SHP77 treated with DMSO at 0.1 percent for 48 hours (cell line): ENCODE data around the gene WNT10A.
"Not testable (repeated sequence)": the region's sequence is repeated elsewhere in the genome, so short reads cannot be mapped to it uniquely, and the experiment has no call there.

Experiments
- DNase-seq: peaks from one replicate; lab custom pipeline; 2025; lab: John Stamatoyannopoulos, UW

The WNT10A gene

DNA sequence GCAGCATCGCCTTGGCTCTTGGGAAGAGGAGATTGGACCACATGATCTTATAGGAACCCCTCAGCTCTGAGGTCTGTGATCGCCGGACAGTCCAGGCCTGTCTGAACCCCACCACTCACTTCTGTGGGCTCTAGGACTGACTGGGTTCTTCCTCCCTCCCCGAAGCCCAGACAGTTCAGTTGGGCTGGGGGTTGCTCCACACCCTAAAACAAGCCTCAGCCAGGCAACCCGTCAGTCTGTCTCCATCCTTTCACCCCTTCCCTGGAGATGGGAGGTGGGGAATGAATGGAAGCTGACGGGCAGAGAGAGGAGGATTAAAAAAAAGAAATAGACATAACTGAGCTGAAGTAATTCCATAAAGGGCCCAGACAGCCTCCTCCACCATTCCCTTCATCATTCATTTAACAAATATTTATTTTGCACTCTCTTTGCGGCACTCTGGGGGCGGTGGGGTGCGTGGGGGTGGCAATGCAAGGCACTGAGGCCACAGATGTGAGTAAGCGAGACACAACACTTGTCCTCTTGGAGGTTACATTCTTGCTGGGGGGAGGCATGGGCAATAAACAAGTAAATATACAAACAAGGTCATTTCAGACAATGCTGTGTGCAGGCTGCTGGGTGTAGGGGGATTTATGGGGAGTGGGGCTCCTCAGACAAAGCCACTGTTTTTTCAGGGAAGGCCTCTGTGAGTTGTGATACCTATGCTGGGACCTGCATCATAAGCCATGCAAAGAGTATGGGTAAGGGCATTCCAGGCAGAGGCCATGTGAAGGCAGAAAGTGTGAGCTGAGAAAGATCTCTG lies 12.9 kb downstream of the WNT10A start:
- DNase-seq: no peak

DNA sequence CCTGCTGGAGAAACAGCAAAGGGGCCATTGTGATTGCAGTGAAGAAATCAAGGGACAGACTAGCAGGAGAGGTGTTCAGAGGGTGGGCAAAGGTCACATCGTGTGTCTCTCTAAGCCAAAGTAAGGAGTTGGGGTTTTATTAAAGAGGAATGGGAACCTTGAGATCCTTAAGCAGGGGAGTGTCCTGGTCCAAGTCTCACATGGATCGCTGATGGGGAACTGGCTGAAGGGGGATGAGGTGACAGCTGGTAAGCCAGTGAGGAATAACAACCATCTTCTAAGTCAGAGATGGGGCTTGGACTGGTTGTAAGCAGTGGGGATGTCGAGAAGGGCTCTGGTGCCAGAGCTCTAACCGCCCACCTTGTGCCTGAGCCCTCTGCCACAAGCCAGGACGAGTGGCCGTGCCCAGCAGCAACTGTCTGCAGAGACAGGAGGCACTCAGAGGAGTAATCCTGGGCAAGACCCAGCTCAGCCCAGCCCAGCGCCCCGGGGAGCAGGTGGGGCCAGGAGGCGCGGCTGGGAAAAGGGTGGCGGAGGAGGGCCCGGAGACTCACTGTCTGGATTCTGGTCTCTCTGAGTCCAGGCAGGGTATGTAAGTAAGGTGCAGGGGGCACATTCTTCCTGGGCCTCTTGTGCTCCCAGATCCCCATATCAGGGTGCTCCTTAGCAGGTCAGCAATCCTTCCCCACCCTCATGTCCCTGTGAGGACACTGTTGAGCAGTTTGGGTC lies 13.7 kb downstream of the WNT10A start:
- DNase-seq: no peak

DNA sequence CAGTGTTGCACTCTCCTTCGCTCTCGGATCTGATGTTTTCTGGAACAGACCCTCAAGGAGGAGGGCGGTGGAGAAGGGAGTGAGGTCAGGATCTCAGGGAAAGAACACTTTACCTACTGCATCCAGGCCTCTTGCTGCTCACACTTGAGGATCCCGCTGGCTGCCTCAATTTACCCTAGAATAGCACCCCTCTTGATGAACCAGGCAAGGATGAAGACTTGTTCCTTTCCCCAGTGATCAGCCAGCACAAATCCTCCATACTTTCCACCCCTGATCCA lies 14.2 kb downstream of the WNT10A start:
- DNase-seq: no peak

DNA sequence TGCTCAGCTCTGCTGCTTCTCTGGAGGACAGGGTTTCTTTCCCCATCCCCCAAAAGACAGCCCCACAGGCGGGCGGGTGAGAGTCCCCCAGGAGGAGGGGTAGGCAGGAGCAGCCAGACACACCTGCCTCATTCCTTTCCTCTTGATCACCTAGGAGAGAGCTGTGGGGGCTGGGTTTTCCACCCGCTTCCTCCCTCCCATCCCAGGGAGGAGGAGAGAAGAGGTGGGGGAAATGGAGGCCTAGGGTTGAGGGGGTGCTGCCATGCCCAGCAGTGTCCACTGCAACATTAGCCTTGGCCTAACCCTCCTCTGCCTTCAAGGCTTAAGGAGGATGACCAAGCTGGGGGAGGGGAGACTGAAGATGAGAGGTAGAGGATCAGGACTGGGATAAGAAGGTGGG lies 14.7 kb downstream of the WNT10A start:
- no peak for DNase-seq

DNA sequence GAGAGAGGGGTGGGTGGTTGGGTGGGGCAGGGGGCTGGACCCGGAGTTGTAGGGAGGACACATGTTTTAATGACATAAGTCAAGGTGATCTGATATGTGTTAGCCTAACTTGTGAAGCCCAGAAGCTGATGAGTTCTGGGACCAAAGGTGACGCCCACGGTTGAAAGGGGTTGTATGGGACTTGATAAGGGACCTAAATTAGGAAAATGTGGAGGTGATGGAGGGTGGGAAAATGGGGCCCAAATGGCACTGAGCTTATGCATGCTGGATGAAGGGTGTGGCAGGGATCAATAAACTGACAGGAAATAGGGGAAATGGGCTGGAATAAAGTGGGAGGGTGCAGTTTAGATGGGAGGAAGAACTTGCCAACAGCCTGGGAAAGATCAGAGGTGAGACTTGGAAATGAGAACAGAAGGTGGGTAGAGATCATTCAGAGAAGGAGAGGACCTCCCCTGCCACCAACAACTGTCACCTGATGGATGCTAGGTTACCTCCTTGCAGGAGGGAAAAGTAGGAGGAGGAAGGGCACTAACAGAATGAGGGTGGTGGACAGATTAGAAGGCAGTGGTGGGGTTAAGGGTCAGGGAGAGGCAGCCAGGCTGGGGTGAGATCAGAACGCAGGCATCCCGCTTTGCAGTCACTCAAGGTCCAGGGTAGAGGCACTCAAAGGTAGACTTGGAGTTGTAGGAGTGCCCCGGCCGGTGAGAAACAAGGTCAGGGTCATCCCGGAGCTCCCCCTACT lies 15.3 kb downstream of the WNT10A start:
- DNase-seq: no peak

DNA sequence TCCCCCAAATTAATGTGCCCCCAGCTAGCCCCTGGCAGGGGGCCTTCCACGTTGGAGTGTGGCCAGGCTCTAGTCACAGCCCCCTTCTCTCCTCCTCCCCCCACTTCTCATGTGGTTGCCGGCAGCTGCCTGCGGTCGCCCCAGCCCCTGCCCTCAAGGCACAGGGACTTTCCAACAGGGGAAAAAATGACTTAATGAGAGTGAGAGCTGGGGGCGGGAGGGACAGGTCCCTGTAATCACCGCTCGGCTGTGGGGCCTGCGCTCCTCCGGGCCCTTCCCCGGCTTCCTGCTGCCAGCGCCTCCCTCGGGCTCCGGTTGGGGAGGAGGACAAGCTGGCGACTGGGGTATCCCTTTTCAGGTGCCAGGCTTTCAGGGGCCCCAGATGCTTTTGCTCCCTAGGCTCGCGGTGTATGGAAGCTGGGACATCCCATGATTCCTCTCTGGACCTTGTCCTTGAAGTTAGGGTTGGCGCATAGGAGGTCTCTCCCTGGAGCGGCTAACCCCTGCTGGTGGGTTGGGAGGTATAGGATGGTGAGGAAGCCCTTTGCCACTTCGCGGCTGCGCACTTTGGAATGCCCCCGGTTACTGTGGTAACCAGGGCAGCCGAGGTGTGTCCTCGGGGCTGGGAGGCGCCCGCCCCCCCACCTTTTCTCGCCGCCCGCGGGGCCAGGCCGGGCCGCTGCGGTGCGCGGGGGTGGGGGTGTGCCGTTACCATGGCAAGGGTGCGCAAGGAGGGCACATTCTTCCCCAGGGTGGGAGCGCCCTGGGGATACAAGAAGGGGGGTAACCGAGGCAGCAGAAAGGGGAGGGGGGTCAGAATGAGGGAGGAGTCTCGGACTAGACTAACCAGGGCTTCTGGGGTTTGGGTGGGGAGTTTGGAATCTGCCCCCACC lies 16.1 kb downstream of the WNT10A start:
- no peak for DNase-seq

DNA sequence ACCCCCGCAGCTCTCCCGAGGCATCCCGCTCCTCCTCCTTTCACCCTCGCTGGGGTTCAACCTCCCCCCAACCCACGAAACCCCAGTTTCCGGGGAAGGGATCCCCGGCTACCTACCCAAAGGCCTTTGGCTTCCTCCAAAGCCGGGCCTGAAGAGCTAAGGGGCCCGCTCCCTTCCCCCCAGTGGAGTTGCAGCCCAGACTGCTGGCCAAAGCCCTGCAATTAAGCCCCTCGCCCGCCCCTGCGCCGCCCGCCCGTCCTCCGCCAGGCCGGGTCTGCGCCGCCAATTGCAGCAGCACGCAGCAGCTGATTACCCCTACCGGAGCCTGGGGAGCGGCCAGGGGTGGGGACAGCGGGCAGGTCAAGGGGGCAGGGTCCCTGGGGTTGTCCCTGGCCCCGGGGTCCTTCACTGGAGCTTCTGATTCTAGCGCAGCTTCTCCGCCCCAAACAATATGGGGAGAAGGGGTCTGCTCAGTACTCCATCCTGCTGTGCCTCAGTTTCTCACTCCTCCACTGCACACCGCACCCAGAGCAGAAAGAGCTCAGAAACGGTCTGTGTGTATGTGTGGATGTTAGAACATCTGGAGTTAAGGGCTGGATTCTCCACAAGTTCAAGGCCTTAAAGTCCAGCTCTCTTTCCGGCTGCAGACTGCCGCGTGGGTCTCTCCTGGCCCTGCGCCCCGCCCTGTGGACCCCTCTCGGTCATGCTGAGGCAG lies 16.9 kb downstream of the WNT10A start:
- DNase-seq: no peak

DNA sequence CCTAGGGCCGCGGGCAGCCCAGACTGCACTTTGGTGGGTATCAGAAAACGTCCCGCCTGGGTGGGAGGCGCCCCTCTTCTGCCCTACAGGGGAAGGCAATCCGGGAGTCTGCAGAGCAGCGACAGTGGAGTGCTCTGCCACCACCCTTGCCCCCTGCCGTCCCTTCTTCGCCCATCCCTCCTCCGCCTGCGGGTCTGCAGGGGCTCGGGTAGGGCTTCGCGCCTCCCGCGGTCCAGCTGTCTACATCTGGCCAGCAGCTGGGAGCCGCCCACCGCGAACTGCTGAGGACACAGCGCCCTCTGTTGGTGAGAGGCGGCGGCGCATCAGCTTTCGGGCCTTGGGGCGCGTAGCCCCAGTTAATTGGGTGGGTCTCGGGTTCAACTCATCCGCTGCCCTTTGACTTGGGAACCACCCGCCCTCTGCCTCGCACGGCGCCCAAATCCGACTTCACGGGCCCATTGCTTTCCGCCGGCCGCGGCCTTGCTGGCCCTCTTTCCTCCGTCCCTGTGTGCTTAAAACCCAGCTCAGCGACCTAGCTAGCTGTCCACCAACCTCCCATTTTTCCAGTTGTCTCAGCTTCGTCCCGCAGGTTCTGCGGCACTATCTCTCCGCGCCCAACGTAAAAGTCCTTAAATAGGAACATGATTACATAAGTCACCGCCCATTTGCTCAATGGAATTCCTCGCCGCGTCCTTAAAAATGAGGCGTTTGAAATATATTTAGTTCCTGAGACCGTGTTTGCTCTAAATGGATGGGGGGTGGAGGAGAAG lies 17.6 kb downstream of the WNT10A start:
- no peak for DNase-seq

DNA sequence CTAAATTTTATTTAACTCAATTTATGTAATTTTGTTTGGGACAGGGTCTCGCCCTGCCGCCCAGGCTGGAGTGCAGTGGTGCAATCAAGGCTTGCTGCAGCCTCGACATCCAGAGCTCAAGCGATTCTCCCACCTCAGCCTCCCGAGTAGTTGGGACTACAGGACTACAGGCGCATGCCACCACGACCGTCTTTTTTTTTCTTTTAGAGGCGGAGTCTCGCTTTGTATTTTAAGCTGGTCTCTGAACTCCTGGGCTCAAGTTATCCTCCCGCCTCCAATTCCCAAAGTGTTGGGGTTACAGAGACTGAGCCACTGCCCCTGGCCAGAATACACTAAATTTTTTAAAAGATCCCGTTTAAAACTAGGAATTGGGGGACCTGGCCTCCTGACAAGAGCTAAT lies 18.5 kb downstream of the WNT10A start:
- DNase-seq: no peak

DNA sequence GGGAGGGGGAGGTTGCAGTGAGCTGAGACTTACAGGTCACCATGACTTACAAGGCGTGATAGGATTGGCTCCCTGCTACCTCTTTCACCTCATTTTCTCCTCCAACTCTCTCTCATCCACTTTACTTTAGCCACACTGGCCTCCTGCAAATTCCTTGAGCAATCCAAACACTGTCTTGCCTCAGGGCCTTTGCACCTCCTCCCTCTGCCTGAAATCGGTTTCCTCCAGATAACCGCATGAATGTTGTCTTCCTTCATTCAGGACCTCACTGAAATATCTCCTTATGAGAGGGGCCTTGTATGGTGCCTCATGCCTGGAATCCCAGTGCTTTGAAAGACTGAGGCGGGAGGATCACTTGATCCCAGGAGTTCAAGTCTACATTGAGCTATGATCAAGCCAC lies 21.8 kb downstream of the WNT10A start:
- no peak for DNase-seq

DNA sequence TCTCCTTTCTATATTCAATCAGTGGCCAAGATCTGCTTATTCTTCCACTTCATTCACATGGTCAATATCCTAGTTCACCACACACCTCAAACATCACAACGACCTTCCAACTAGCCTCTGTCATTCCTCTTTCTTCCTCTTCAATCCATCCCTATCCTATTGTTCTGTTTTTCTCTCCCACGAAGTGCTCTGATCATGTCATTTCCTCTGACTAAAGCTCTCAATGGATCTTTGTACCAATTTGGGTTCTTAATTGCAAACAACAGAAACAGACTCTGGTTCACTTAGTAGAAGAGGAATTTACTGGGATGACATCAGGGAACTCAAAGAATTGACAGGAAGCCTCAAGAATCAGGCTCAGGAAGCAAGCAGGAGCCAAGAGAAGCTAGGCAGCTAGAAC lies 23.5 kb downstream of the WNT10A start:
- DNase-seq: no peak

DNA sequence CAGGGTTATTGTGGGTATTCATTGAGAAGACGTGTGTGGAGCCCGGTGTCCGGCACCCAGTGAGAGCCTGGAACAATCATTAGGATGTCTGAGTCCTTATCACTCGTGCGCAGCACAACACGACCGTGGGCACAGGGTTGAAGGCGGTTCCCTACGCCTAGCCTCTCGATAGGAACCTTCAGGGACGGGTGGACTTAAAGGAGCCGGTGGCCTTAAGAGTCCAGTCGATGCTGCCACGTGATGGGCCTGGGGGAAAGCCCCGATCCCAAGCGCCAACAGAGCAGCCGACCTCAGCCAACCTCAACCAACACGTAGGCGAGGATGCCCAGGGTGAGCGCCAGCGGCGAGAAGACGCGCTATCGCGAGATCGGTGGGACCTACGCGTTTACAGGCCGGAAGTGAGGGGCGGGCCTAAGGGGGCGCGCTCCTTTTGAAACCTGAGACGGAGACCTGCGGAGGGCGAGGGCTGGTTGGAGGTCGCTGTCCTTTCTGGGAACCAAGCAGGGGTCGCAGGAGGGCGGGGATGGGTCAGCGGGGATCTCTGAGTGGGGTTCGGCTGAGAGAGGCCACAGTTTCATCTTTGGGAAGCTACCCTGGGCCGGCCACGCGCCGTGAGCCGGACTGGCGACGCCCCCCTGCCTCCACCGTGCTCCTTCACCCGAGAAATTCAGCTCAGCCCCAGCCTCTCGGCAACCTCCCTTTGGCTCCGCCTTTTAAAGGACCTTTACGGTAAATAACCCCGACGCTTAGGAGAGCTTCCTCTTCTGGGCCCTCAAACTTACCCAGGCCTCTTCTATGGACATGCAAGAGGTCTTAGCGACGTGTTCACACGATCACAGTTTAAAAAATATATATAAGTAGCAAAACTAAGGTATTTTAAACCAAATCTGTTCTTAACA lies 28.3 kb downstream of the WNT10A start:
- peak; percentile 86 for DNase-seq

DNA sequence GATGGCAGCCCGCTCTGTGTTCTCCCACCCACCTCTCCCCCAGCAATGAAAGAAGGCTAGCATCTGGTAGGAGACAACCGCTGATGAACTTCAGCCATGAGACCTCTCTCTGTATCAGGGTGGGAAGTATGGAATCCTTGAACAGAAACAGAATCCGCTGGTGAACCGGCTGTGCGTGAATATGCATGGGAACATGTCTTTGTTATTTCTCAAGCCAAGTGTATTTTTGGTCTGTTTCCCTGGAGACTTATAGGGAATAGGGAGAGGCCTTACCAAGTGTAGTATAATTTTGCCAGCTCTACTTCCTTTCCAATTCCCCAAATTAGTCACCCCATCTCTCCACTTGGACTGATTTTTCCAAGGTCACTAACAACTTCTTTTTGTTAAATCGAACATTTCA lies 30.1 kb downstream of the WNT10A start:
- no peak for DNase-seq

DNA sequence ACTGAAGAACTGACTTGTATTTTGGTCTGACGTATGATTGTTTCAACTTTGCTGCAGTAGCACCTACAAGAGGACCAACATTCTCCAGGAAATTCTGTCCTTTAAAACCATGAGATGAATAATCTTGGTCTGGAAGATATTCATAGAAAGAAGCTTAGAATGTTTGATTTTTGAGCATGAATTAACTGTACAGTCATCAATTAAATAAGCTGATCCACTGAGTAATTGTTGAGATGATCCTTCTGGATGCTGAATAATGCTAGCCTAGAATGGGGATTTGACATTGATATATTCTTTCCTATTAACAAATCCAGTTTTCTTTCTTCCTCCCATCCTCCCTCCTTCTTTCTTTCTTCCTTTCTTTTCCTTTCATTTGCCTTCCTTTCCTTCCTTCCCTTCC lies 39.9 kb downstream of the WNT10A start:
- DNase-seq: no peak

DNA sequence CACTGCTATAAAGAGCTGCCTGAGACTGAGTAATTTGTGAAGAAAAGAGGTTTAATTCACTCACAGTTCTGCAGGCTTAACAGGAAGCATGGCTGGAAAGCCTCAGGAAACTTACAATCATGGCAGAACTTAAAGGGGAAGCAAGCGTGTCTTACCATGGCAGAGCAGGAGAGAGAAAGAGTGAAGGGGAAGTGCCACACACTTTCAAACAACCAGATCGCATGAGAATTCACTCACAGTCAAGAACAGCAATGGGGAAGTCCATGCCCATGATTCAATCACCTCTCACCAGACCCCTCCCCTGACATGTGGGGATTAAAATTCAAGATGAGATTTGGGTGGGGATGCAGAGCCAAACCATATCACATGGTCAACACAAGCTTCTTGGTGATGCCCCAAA lies 44.1 kb downstream of the WNT10A start:
- DNase-seq: no peak

DNA sequence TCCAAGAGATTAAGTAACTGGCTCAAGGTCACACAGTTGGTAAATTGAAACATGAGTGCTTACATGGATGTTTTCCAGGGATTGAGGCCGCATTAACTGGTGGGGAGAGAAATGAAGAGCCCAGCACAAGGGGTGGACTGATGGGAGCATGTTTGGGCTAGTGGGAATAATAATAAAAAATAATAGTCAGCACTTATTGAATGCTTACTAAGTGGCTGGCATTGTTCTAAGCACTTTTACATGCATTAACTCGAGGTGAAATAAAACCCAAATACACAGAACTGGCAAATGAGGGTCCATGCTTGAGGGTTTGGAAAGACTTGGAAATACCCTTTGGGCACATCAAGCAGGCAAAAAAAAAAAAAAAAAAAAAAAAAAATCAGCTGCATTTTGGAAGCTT lies 44.8 kb downstream of the WNT10A start:
- no peak for DNase-seq

DNA sequence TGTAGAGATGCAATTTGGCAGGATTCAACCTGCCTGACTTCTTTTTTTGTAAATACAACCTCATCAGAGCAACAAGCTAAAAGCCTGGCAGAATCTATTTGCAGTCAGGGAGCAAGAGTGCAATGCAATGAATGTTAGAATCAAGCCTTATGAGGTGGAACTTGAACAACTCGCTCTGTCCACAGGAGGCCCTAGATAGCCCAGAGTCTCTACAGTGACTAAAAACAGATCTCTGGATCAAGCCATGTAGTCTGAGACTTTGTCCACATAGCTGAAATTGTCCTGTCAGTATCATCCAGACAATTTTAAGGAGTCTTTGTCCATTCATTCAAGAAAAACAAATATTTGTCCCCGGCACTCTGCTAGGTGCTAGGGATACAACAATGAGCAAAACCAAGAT lies 46.8 kb downstream of the WNT10A start:
- DNase-seq: no peak

DNA sequence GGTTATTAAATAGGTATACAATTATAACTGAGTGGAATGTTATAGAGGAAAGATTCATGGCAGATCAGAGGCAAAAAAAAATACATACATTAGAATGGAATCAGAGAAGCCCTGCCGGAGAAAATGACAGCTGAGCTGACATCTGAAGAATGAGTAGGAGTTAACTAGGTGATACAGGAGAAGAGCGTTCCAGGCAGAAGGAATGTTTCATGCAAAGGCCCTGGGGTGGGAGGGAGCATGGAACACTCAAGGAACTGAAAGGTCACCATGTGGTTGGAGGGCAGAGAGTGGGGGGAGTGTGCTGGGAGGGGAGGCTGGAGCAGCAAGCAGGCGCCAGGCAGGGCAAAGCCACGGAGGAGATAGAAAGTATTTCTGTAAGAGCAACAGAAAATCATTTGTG lies 47.2 kb downstream of the WNT10A start:
- no peak for DNase-seq

DNA sequence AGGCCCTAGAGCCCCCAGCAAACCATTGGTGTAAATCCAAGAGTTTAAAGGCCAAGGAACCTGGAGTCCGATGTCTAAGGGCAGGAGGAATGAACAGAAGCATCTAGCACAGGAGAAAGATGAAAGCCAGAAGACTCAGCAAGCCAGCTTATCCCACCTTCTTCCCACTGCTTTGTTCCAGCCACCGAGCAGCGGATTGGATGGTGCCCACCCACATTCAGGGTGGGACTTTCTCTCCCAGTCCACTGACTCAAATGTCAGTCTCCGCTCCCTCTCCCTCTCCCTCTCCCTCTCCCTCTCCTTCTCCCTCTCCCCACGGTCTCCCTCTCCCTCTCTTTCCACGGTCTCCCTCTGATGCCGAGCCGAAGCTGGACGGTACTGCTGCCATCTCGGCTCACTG lies 49.8 kb downstream of the WNT10A start:
- not testable (repeated sequence) for DNase-seq

DNA sequence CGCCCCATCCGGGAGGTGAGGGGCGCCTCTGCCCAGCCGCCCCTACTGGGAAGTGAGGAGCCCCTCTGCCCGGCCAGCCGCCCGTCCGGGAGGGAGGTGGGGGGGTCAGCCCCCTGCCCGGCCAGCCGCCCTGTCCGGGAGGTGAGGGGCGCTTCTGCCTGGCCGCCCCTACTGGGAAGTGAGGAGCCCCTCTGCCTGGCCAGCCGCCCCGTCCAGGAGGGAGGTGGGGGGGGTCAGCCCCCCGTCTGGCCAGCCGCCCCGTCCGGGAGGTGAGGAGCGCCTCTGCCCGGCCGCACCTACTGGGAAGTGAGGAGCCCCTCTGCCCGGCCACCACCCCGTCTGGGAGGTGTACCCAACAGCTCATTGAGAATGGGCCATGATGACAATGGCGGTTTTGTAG lies 51.1 kb downstream of the WNT10A start:
- not testable (repeated sequence) for DNase-seq
